Nephron (organoid): ENCODE results near the gene WWOX.

Experiments
- H3K27ac Mint-ChIP-seq, 3 experiments: 2 replicates each; pipeline ENCODE4 v1.8.0; 2020; ENCODE audit warnings: mixed read lengths in 3 of 3, mild to moderate bottlenecking in 2 of 3, moderate library complexity in 1 of 3
- H3K27me3 Mint-ChIP-seq: 2 replicates; pipeline ENCODE4 v1.8.0; 2021; ENCODE audit warnings: low read depth, mild to moderate bottlenecking, moderate library complexity, mixed read lengths
- H3K36me3 Mint-ChIP-seq: 2 replicates; pipeline ENCODE4 v1.8.0; 2020; ENCODE audit warnings: low read depth, mixed read lengths
- H3K4me1 Mint-ChIP-seq: 2 replicates; pipeline ENCODE4 v1.8.0; 2020; ENCODE audit warnings: mixed read lengths
- H3K4me3 Mint-ChIP-seq, 3 experiments: 2 replicates each; pipeline ENCODE4 v1.8.0; 2020; ENCODE audit warnings: mild to moderate bottlenecking in 3 of 3, mixed read lengths in 3 of 3, moderate library complexity in 2 of 3
- H3K9me3 Mint-ChIP-seq: 2 replicates; pipeline ENCODE4 v1.8.0; 2020; ENCODE audit warnings: mixed read lengths
- TF ChIP-seq, protein P1 (sequence below), 3 experiments: fragments of 200-600 bp; sonication (generic); IDR thresholded peaks; one replicate each; pipeline ENCODE4 v1.5.0; 2021; ENCODE audit warnings: antibody characterized with exemption in 3 of 3; ENCODE audit not compliant: unreplicated experiment in 3 of 3

Gene WWOX

DNA sequence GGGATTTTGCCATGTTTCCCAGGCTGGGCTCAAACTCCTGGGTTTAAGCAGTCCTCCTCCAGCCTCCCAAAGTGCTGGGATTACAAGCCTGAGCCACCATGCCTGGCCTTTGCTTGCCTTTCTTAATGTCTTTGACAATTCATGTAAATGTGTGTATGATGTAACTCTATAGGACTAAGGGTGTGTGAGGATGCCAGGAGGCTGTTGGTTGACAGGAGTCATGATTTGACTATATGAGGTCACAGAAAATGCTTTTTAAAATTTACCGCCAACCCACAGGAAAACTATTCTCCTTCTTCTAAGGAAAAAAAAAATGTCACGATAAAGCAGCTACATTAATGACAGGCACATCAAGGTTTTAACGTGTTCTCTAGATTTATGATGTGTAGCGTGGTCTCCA lies 118.8 kb downstream of the WWOX start:
- Mint-ChIP-seq H3K27ac (no peak overlapping the region), H3K4me1 (peaks cover 4% of the 10 kb centered on the region), H3K4me3 (no peak overlapping the region), H3K9me3 (no peaks in the 10 kb centered on the region), H3K27me3 (peaks cover 11% of the 10 kb centered on the region), H3K36me3 (no peaks in the 10 kb centered on the region)
- TF ChIP-seq, protein P1, sequence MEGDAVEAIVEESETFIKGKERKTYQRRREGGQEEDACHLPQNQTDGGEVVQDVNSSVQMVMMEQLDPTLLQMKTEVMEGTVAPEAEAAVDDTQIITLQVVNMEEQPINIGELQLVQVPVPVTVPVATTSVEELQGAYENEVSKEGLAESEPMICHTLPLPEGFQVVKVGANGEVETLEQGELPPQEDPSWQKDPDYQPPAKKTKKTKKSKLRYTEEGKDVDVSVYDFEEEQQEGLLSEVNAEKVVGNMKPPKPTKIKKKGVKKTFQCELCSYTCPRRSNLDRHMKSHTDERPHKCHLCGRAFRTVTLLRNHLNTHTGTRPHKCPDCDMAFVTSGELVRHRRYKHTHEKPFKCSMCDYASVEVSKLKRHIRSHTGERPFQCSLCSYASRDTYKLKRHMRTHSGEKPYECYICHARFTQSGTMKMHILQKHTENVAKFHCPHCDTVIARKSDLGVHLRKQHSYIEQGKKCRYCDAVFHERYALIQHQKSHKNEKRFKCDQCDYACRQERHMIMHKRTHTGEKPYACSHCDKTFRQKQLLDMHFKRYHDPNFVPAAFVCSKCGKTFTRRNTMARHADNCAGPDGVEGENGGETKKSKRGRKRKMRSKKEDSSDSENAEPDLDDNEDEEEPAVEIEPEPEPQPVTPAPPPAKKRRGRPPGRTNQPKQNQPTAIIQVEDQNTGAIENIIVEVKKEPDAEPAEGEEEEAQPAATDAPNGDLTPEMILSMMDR (IDR thresholded peaks at IDR 0.05; ENCODE audit: unreplicated experiment in 3 of 3): no peak

DNA sequence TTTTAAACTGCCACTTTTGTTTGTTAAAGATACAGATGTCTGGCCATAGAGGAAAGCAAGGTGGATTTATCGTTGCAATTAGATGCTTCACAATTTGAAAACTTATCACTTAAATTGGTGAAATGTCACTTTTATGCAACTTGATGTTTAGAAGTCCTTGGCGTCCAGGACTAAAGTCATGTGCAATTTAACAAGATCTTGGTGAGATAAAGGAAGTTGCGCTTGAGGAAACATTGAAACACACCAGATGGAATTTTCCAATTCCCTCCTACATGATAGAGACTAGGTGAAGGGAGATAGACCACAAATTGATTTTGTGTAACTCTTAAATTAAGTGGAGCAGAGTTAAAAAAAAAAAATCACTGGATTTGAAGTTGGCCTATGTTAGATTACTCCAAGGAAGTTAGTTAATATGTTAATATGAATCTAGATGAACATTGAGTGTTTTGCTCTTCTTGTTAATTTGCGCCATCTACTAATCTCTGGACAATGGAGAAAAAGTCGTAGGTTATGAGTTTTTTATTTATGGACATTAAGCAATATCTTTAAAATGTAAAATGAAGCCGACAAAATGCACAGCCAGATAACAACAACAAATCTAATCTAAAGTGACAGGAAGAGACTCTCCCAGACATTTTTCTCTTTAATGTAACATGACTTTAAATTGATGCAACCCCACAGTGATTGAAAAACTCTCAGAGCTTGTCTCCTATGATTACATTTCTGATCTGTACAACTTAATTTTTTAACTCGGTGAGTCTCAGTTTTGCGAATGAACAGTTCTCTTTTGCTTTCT lies 119.6 kb downstream of the WWOX start:
- TF ChIP-seq, protein P1 (IDR thresholded peaks at IDR 0.05; ENCODE audit: unreplicated experiment in 3 of 3): no peak
- Mint-ChIP-seq H3K4me1 (peaks cover 4% of the 10 kb centered on the region), H3K36me3 (no peaks in the 10 kb centered on the region), H3K4me3 (no peak overlapping the region), H3K27me3 (peaks cover 15% of the 10 kb centered on the region), H3K9me3 (no peaks in the 10 kb centered on the region), H3K27ac (peak overlapping the region in 1 of 3 experiments; percentile 4)

DNA sequence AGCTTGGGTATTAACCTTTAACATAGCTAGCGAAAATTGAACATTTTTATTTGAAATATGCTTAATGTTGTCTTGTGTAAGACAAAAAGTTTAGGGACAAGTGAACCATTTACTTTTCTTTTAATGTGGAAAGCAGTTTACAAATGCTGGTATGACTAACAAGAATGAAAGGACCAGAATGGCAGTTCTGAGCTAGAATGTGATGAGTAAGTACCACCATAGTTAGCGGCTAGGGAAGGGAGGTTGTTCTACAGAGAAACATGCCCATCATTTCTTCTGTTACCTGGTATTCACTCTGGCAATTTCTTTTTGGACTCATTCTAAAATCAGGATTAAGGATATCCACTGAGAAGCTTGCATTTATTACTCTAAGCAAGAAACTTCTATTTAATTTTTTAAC lies 121.1 kb downstream of the WWOX start:
- Mint-ChIP-seq H3K9me3 (no peaks in the 10 kb centered on the region), H3K4me3 (no peak overlapping the region), H3K36me3 (no peaks in the 10 kb centered on the region), H3K27me3 (peaks cover 11% of the 10 kb centered on the region), H3K4me1 (peaks cover 4% of the 10 kb centered on the region), H3K27ac (no peak overlapping the region)
- TF ChIP-seq, protein P1 (IDR thresholded peaks at IDR 0.05; ENCODE audit: unreplicated experiment in 3 of 3): no peak

DNA sequence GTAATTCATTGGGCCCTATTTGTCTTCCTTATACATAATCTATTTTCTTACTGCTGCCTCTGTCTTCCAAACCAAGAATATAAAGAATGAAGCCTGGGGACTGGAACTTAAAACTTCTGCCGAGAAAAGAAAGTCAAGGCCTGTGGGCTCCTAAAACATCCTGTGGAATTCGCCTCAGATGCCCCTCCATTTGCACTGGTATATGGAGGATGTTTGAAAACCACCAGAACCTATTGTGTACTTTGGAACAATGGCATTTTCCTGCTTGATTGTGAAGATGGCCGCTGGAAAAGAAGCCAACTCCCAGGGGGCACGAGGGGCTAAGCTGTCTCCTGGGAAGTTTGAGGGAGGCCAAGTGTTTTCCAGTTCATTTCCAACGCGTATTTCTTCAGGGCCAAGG lies 122.4 kb downstream of the WWOX start:
- Mint-ChIP-seq H3K36me3 (no peaks in the 10 kb centered on the region), H3K27me3 (peaks cover 11% of the 10 kb centered on the region), H3K27ac (no peak overlapping the region), H3K9me3 (no peaks in the 10 kb centered on the region), H3K4me3 (no peak overlapping the region), H3K4me1 (peaks cover 4% of the 10 kb centered on the region)
- TF ChIP-seq, protein P1 (IDR thresholded peaks at IDR 0.05; ENCODE audit: unreplicated experiment in 3 of 3): no peak

DNA sequence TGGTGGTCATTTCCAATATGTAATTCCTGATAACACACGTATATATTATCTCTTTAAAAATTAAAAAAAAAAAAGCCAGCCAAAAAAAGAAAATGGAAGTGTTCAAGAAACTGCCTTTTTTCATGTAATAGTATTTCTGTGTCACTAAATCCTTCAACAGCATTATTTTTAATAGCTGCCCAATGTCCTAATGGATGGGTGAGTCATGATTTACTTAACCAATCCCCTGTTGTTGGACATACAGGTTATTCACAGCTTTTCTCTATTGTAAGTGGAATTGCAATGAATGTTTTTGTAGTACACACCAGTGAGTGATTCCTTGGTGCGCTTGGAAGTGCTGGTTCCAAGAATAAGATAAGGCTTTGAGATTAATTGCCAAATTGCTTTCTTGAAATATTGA lies 124.9 kb downstream of the WWOX start:
- H3K4me1 Mint-ChIP-seq: peaks cover 3% of the 10 kb centered on the region
- TF ChIP-seq, protein P1 (IDR thresholded peaks at IDR 0.05; ENCODE audit: unreplicated experiment in 3 of 3): no peak
- H3K36me3 Mint-ChIP-seq: no peaks in the 10 kb centered on the region
- no peak overlapping the region for H3K4me3 Mint-ChIP-seq
- no peaks in the 10 kb centered on the region for H3K9me3 Mint-ChIP-seq
- H3K27me3 Mint-ChIP-seq: peaks cover 4% of the 10 kb centered on the region
- H3K27ac Mint-ChIP-seq: no peak overlapping the region

DNA sequence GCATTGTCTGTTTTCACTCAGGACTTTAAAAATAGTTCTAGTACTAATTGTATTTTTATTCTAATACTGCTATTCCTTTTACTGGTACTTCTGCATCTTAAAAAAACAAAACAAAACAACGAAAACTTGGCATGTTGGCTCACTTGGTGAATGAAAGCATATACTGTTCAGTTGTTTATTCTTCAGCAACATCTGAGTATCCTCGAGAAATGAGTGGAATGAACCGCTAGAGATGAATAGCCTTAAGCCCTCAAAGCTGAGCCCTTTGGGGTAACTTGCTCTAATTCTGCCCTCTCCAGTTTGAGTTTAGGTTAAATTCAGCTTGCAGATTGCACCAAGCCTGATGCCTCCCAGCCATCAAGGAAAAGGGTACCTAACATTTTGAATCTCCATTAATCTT lies 126.5 kb downstream of the WWOX start:
- Mint-ChIP-seq H3K4me3 (no peak overlapping the region), H3K9me3 (no peaks in the 10 kb centered on the region), H3K27me3 (peaks cover 4% of the 10 kb centered on the region), H3K36me3 (no peaks in the 10 kb centered on the region), H3K27ac (no peak overlapping the region), H3K4me1 (no peaks in the 10 kb centered on the region)
- TF ChIP-seq, protein P1 (IDR thresholded peaks at IDR 0.05; ENCODE audit: unreplicated experiment in 3 of 3): no peak
